GM12878 (cell line): ENCODE data around the gene NCF4. TPM values are rescaled to one million over a fixed set of nuclear protein-coding genes. Genes with fewer than 3 reads are reported as not detected.
A peak's percentile ranks its signal among the peaks of the same experiment; 100 is the strongest.

Experiments used
- ATAC-seq: fragments of 200-7000 bp; cut with Tn5 transposase; 3 replicates; pipeline ENCODE4 v1.9.1; 2020; ENCODE audit warnings: mild to moderate bottlenecking, moderate library complexity
- BruUV-seq: library from RNA; stranded (reverse); fragments of 400-500 nt; replicated peaks from 2 replicates; lab custom pipeline; 2021; lab: Mats Ljungman, UMichigan
- CTCF ChIA-PET: fragments of 300-600 bp; sonication (Branson Sonifier 250); formaldehyde crosslinking; extraction: SDS; loops from one replicate; lab custom pipeline; 2021; ENCODE audit warnings: inconsistent platforms; lab: Yijun Ruan, JAX
- POLR2A ChIA-PET: fragments of 350-600 bp; formaldehyde crosslinking; extraction: SDS; loops from one replicate; lab custom pipeline; 2021; ENCODE audit warnings: inconsistent platforms; lab: Charles Lee
- RAD21 ChIA-PET: fragments of 300-600 bp; sonication (Branson Sonifier 250); formaldehyde crosslinking; loops from one replicate; lab custom pipeline; 2023; ENCODE audit warnings: antibody characterized with exemption; ENCODE audit not compliant: unreplicated experiment; lab: Charles Lee
- SMC1A ChIA-PET: fragments of 300-600 bp; sonication (Branson Sonifier 250); formaldehyde crosslinking; loops from one replicate; lab custom pipeline; 2023; ENCODE audit not compliant: unreplicated experiment, uncharacterized antibody; lab: Charles Lee
- DNase-seq: peaks from one replicate; pipeline ENCODE4 v3.0.0-alpha.2; 2011; ENCODE audit warnings: low read depth, low spot score
- FAIRE-seq: peaks from 3 replicates; lab custom pipeline; 2011; peaks lifted over from hg19 to GRCh38; lab: Jason Lieb, UNC
- H2AFZ ChIP-seq: 2 replicates; pipeline ENCODE4 v1.6.0; 2011; ENCODE audit warnings: low read depth, low read length, control low read depth; ENCODE audit not compliant: control insufficient read depth
- H3K27ac ChIP-seq: 2 replicates; pipeline ENCODE4 v1.5.1; 2011; ENCODE audit warnings: control low read depth; ENCODE audit not compliant: control insufficient read depth, insufficient read depth
- H3K27me3 ChIP-seq, 2 experiments: replicated peaks in 1 of 2; 2 replicates each; pipeline versions ENCODE4 v1.6.0 to v1.6.1; 2011; ENCODE audit warnings: low read length in 1 of 2; ENCODE audit not compliant: control insufficient read depth in 2 of 2, insufficient read depth in 2 of 2
- H3K36me3 ChIP-seq, 2 experiments: 2 replicates each; pipeline ENCODE4 v1.5.1; 2011; ENCODE audit warnings: low read length in 1 of 2; ENCODE audit not compliant: control insufficient read depth in 2 of 2, insufficient read depth in 2 of 2
- H3K4me1 ChIP-seq: 2 replicates; pipeline ENCODE4 v1.6.1; 2011; ENCODE audit warnings: mild to moderate bottlenecking, low read length, moderate library complexity, mixed read lengths; ENCODE audit not compliant: control insufficient read depth, insufficient read depth
- H3K4me2 ChIP-seq: 2 replicates; pipeline ENCODE4 v1.6.0; 2011; ENCODE audit warnings: control low read depth; ENCODE audit not compliant: control insufficient read depth, insufficient read depth
- H3K4me3 ChIP-seq: fragments of 200-600 bp; sonication (generic); 2 replicates; pipeline ENCODE4 v1.5.1; 2016
- H3K79me2 ChIP-seq: 2 replicates; pipeline ENCODE4 v1.6.0; 2011; ENCODE audit warnings: low read length; ENCODE audit not compliant: control insufficient read depth, insufficient read depth
- H3K9ac ChIP-seq: 2 replicates; pipeline ENCODE4 v1.8.0; 2011; ENCODE audit warnings: low read length, control low read depth, mixed read lengths; ENCODE audit not compliant: control insufficient read depth, insufficient read depth
- H3K9me3 ChIP-seq: replicated peaks from 3 replicates; pipeline ENCODE4 v1.5.1; 2011; ENCODE audit warnings: mild to moderate bottlenecking, low read length; ENCODE audit not compliant: control insufficient read depth, insufficient read depth
- H4K20me1 ChIP-seq: 2 replicates; pipeline ENCODE4 v1.6.0; 2011; ENCODE audit not compliant: control insufficient read depth, insufficient read depth
- ATF7 ChIP-seq: fragments of 450-650 bp; IDR thresholded peaks from 2 replicates; pipeline ENCODE4 v1.6.1; 2016; ENCODE audit warnings: low read depth, mild to moderate bottlenecking
- IKZF1 ChIP-seq: fragments of 450-650 bp; conservative IDR thresholded peaks from 2 replicates; pipeline ENCODE4 v1.6.1; 2017; ENCODE audit warnings: antibody characterized with exemption, mild to moderate bottlenecking
- LARP7 ChIP-seq: fragments of 450-650 bp; IDR thresholded peaks from 2 replicates; pipeline ENCODE4 v1.6.1; 2017; ENCODE audit warnings: mild to moderate bottlenecking
- PAX5 ChIP-seq: IDR thresholded peaks from 2 replicates; pipeline ENCODE4 v1.6.1; 2011; ENCODE audit warnings: low read depth, low read length, borderline replicate concordance
- SIX5 ChIP-seq: IDR thresholded peaks from 2 replicates; pipeline ENCODE4 v1.6.1; 2011; ENCODE audit warnings: mild to moderate bottlenecking, low read depth, low read length, moderate library complexity; ENCODE audit not compliant: severe bottlenecking
- TCF12 ChIP-seq: IDR thresholded peaks from 2 replicates; pipeline ENCODE4 v1.6.1; 2011; ENCODE audit warnings: low read depth, mild to moderate bottlenecking, low read length
- WGBS: methylation state at CpG from one replicate; pipeline ENCODE4 v1.1.6; 2016; ENCODE audit warnings: low lambda C conversion rate; ENCODE audit not compliant: insufficient replicate concordance, insufficient coverage; ENCODE audit errors: missing lambda C conversion rate; 5-methylcytosine and 5-hydroxymethylcytosine counted together
- in situ Hi-C: fragments of 300-500 bp; cut with MboI; formaldehyde crosslinking; loops from 9 replicates; pipeline ENCODE4 v1.14.3; 2018; ENCODE audit warnings: mixed read lengths
- intact Hi-C: fragments of 100-400 bp; cut with micrococcal nuclease; formaldehyde crosslinking; loops from one replicate; pipeline ENCODE4 v1.14.2; 2022; ENCODE audit not compliant: unreplicated experiment
- polyA plus RNA-seq, 11 experiments: library from polyadenylated mRNA; depleted of rRNA in 4 of 11; unstranded in 6 of 11; stranded (reverse) in 5 of 11; fragments of >200 nt; fragmentation: Nextera tagmentation in 4 of 11; fragmentation: Illumina TruSeq in 1 of 11; extraction: Ambion mirVana in 4 of 11; extraction: Trizol in 1 of 11; gene quantifications; 1 replicate in 1 of 11; 2 replicates in 10 of 11; pipeline versions ENCODE4 v1.2.1 to v1.2.3, GENCODE V29; 2011 to 2016; ENCODE audit warnings: inconsistent platforms in 2 of 11, missing spikeins in 2 of 11, low read depth in 1 of 11
- total RNA-seq, 4 experiments: library from RNA; depleted of rRNA in 3 of 4; stranded (reverse); fragments of >200 nt in 3 of 4; fragmentation: Illumina TruSeq in 1 of 4; extraction: Trizol in 1 of 4; gene quantifications; 2 replicates each; pipeline versions ENCODE4 v1.2.1 to v1.2.3, GENCODE V29; 2013 to 2021
- TF ChIP-seq, protein P1 (sequence below): IDR thresholded peaks from 2 replicates; pipeline ENCODE4 v1.6.1; 2012; ENCODE audit warnings: mild to moderate bottlenecking, low read depth, low read length

Gene NCF4
- total and polyA plus RNA-seq, 10 of the 15 experiments (the other 5 are each of a cell fraction or from before 2014, with no cell fraction given), result 22.9 to 136 (median 72.5) TPM

DNA sequence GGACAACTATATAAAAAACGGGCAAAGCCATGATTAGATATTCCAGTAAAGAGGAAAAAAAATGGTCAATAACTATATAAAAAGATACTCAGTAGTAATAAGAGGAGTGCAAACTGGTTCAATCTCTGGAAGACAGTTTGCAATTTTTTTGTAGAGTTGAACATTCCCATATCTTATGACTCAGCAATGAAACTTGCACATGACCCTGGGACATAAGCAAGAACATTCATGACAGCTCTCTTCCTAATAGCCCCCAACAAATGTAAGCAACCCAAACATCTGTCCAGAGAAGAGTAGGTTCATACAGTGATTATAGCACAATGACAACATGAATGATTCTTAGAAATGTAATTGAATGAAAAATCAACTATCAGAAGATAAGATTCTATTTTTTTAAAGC lies 30.8 kb downstream of the NCF4 start (continued):
- TF ChIP-seq, protein P1, sequence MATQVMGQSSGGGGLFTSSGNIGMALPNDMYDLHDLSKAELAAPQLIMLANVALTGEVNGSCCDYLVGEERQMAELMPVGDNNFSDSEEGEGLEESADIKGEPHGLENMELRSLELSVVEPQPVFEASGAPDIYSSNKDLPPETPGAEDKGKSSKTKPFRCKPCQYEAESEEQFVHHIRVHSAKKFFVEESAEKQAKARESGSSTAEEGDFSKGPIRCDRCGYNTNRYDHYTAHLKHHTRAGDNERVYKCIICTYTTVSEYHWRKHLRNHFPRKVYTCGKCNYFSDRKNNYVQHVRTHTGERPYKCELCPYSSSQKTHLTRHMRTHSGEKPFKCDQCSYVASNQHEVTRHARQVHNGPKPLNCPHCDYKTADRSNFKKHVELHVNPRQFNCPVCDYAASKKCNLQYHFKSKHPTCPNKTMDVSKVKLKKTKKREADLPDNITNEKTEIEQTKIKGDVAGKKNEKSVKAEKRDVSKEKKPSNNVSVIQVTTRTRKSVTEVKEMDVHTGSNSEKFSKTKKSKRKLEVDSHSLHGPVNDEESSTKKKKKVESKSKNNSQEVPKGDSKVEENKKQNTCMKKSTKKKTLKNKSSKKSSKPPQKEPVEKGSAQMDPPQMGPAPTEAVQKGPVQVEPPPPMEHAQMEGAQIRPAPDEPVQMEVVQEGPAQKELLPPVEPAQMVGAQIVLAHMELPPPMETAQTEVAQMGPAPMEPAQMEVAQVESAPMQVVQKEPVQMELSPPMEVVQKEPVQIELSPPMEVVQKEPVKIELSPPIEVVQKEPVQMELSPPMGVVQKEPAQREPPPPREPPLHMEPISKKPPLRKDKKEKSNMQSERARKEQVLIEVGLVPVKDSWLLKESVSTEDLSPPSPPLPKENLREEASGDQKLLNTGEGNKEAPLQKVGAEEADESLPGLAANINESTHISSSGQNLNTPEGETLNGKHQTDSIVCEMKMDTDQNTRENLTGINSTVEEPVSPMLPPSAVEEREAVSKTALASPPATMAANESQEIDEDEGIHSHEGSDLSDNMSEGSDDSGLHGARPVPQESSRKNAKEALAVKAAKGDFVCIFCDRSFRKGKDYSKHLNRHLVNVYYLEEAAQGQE, result no peak
- TF ChIP-seq LARP7, result no peak

DNA sequence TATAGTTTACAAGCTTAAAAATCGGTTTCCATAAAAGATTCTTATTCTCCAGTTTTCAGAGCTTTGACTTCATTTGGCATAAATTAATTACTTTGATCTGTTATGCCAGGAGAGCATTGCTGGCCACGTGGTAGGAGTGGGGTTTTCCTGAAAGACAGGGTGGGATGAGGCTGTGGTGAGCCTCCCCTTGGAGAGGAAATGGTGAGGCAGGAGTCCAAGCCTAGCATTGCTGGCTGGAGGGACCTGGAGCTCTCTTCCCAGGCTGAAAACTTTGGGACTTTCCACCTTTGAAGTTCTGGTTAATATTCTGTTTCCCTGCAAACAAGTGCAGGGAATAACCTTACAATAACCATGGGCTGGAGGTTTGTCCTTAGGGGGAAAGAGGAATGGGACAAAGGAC lies 31.5 kb downstream of the NCF4 start:
- no TSS peak for BruUV-seq
- ChIA-PET RAD21 (interaction anchor here (0.8 to 1.6 kb wide), 4 partner anchors 9 to 85 kb away, joined by 3 to 4 read pairs (median 3); no protein-coding TSS in a partner anchor), SMC1A (interaction anchor here (1.3 to 2.1 kb wide), 3 partner anchors 10 to 32 kb away, joined by 3 to 6 read pairs (median 6); partner anchors contain the start of gene NCF4), CTCF (interaction anchor here (0.8 to 3.2 kb wide), 9 partner anchors 8 to 85 kb away, joined by 3 to 21 read pairs (median 4); no protein-coding TSS in a partner anchor), POLR2A (interaction anchor here (1.0 to 2.5 kb wide), 3 partner anchors 9 to 26 kb away, joined by 4 to 10 read pairs (median 4); no protein-coding TSS in a partner anchor)
- no peak for FAIRE-seq
- no peaks in the 10 kb centered on the region for H3K36me3 ChIP-seq
- TF ChIP-seq ATF7, result no peak
- TF ChIP-seq PAX5, result no peak
- no peak for TF ChIP-seq TCF12
- no peak for TF ChIP-seq SIX5
- TF ChIP-seq IKZF1, result peak; percentile 29; the same call in 1 of the 2 replicates
- H3K9me3 ChIP-seq, result peaks cover 8% of the 10 kb centered on the region; the same call in 2 of the 3 replicates
- ATAC-seq, result no peak
- no peak overlapping the region for H3K4me3 ChIP-seq
- H3K9ac ChIP-seq, result no peak overlapping the region
- H3K79me2 ChIP-seq, result no peaks in the 10 kb centered on the region
- intact Hi-C loops, result no loop called here
- H3K4me1 ChIP-seq, result no peaks in the 10 kb centered on the region
- no peak overlapping the region for H3K27ac ChIP-seq
- no peak overlapping the region for H2AFZ ChIP-seq
- no peak overlapping the region for H3K4me2 ChIP-seq
- H3K27me3 ChIP-seq, result no peaks in the 10 kb centered on the region
- H4K20me1 ChIP-seq, result no peaks in the 10 kb centered on the region
- in situ Hi-C loops, result no loop called here
- WGBS, result 42% methylated on average over 2 of the region's 2 CpGs
- no peak for DNase-seq
